Measurements from ENCODE around the gene CFDP1.

GRCh38 chr16:75288596-75289120 is 144.6 kb downstream of the CFDP1 start:
- no peak for TF ChIP-seq CTCF (conservative IDR thresholded peaks at IDR 0.05)
- no peak for TF ChIP-seq EZH2 (IDR thresholded peaks at IDR 0.05; ENCODE audit: low read depth)

All from PC-9 (cell line).